ENCODE results near the gene NKD2. TPM values are rescaled to one million over a fixed set of nuclear protein-coding genes. Genes with fewer than 3 reads are reported as not detected.

The NKD2 gene
- total and polyA plus RNA-seq, 9 of the 15 experiments (the other 6 are each of a cell fraction or from before 2014, with no cell fraction given) = 0.09 to 0.64 (median 0.27) TPM; not detected in 5

DNA sequence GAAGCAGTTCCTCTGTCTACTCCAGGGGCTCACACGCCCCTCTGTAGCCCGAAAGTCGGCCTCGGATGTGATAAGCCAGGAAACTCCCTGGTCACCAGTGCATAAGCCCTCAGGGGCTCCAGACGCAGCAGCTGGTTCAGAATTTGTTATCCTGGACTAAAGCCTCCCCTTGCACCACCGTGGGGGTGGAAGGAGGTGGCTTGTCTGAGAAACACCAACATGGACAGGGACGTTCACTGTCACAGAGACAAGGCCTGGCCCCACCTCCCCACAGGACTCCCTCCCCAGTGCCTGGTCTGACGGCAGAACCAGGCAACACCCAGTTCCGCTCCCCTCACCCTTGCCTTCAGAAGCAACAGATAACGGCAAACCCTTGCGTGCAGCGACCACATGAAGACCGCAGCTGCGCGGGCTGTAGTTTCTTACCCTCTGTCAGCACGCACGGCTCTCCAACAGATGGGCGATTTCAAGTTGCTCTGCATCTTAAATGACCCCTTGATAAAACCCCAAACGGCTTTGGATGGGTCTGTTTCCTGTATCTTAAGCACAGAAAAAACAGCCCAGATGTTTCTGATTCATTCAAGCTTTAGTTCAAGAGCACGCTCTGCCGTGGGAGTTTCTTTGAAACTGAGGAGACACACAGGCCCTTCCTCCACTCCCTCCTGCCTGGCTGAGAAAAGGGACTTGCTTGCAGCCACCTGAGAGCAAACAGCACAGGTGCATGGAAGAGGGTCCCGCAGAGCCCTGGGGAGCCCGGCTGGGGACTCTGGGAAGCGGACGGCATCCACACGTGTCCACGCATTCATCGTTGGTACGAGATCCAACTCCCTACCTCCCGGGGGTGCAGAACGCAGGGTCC is 44.7 kb upstream of the NKD2 start (continued):
- TF ChIP-seq SIN3B (IDR thresholded peaks at IDR 0.05; ENCODE audit: low read depth) (no peak), ZNF232 (CRISPR knock-in tag; IDR thresholded peaks at IDR 0.05) (no peak), RBFOX2 (IDR thresholded peaks at IDR 0.05; ENCODE audit: low read depth, low read length) (peak; percentile 70), ZNF140 (CRISPR knock-in tag; IDR thresholded peaks at IDR 0.05) (no peak), MYC (IDR thresholded peaks at IDR 0.05; ENCODE audit: low read depth, low read length) (peak; percentile 77), MYC (CRISPR knock-in tag; IDR thresholded peaks at IDR 0.05; ENCODE audit: borderline replicate concordance, low read depth) (no peak), CBFA2T2 (conservative IDR thresholded peaks at IDR 0.05) (peak; percentile 50; the same call in 1 of the 2 replicates), SAFB (IDR thresholded peaks at IDR 0.05; ENCODE audit: borderline replicate concordance, low read depth, low read length) (no peak), ZNF175 (CRISPR knock-in tag; IDR thresholded peaks at IDR 0.05; ENCODE audit: low read depth) (0 out of 2 replicates have a peak, but pooled peaks have one; percentile 52), ZNF589 (CRISPR knock-in tag; IDR thresholded peaks at IDR 0.05; ENCODE audit: low read depth) (peak; percentile 47; the same call in 1 of the 2 replicates), TAF15 (IDR thresholded peaks at IDR 0.05; ENCODE audit: low read depth, low read length) (no peak), IRF2 (CRISPR knock-in tag; IDR thresholded peaks at IDR 0.05) (no peak), NELFE (IDR thresholded peaks at IDR 0.05; ENCODE audit: insufficient read depth, insufficient read length) (no peak), ZNF778 (CRISPR knock-in tag; IDR thresholded peaks at IDR 0.05) (no peak), HDAC1 (IDR thresholded peaks at IDR 0.05) (peak in 1 of 2 experiments; percentile 47; a peak in 1 of 4 replicates), ATF1 (CRISPR knock-in tag; IDR thresholded peaks at IDR 0.05) (no peak), ATF1 (tag; IDR thresholded peaks at IDR 0.05) (peak; percentile 65), BRD4 (IDR thresholded peaks at IDR 0.05) (no peak), NCOA4 (IDR thresholded peaks at IDR 0.05; ENCODE audit: partially characterized antibody) (no peak), KLF16 (IDR thresholded peaks at IDR 0.05) (peak; percentile 44; the same call in 1 of the 2 replicates)
- TF ChIP-seq, protein P1, sequence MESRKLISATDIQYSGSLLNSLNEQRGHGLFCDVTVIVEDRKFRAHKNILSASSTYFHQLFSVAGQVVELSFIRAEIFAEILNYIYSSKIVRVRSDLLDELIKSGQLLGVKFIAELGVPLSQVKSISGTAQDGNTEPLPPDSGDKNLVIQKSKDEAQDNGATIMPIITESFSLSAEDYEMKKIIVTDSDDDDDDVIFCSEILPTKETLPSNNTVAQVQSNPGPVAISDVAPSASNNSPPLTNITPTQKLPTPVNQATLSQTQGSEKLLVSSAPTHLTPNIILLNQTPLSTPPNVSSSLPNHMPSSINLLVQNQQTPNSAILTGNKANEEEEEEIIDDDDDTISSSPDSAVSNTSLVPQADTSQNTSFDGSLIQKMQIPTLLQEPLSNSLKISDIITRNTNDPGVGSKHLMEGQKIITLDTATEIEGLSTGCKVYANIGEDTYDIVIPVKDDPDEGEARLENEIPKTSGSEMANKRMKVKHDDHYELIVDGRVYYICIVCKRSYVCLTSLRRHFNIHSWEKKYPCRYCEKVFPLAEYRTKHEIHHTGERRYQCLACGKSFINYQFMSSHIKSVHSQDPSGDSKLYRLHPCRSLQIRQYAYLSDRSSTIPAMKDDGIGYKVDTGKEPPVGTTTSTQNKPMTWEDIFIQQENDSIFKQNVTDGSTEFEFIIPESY (CRISPR knock-in tag; IDR thresholded peaks at IDR 0.05) = no peak
- TF ChIP-seq, protein P2, sequence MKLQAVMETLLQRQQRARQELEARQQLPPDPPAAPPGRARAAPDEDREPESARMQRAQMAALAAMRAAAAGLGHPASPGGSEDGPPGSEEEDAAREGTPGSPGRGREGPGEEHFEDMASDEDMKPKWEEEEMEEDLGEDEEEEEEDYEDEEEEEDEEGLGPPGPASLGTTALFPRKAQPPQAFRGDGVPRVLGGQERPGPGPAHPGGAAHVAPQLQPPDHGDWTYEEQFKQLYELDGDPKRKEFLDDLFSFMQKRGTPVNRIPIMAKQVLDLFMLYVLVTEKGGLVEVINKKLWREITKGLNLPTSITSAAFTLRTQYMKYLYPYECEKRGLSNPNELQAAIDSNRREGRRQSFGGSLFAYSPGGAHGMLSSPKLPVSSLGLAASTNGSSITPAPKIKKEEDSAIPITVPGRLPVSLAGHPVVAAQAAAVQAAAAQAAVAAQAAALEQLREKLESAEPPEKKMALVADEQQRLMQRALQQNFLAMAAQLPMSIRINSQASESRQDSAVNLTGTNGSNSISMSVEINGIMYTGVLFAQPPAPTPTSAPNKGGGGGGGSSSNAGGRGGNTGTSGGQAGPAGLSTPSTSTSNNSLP (IDR thresholded peaks at IDR 0.05; ENCODE audit: borderline replicate concordance, low read depth, low read length) = no peak
- TF ChIP-seq, protein P3, sequence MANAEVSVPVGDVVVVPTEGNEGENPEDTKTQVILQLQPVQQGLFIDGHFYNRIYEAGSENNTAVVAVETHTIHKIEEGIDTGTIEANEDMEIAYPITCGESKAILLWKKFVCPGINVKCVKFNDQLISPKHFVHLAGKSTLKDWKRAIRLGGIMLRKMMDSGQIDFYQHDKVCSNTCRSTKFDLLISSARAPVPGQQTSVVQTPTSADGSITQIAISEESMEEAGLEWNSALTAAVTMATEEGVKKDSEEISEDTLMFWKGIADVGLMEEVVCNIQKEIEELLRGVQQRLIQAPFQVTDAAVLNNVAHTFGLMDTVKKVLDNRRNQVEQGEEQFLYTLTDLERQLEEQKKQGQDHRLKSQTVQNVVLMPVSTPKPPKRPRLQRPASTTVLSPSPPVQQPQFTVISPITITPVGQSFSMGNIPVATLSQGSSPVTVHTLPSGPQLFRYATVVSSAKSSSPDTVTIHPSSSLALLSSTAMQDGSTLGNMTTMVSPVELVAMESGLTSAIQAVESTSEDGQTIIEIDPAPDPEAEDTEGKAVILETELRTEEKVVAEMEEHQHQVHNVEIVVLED (CRISPR knock-in tag; IDR thresholded peaks at IDR 0.05) = peak; percentile 37; the same call in 1 of the 2 replicates

Data from K562 (cell line).